Hippocampal formation (tissue), 2 donors: ENCODE measurements around the gene PLOD1.
"Not testable (repeated sequence)": the region's sequence is repeated elsewhere in the genome, so short reads cannot be mapped to it uniquely, and the experiment has no call there.

Experiments
- DNase-seq, 2 donors: peaks; one replicate each; lab custom pipeline; 2025; lab: John Stamatoyannopoulos, UW

PLOD1 gene

DNA sequence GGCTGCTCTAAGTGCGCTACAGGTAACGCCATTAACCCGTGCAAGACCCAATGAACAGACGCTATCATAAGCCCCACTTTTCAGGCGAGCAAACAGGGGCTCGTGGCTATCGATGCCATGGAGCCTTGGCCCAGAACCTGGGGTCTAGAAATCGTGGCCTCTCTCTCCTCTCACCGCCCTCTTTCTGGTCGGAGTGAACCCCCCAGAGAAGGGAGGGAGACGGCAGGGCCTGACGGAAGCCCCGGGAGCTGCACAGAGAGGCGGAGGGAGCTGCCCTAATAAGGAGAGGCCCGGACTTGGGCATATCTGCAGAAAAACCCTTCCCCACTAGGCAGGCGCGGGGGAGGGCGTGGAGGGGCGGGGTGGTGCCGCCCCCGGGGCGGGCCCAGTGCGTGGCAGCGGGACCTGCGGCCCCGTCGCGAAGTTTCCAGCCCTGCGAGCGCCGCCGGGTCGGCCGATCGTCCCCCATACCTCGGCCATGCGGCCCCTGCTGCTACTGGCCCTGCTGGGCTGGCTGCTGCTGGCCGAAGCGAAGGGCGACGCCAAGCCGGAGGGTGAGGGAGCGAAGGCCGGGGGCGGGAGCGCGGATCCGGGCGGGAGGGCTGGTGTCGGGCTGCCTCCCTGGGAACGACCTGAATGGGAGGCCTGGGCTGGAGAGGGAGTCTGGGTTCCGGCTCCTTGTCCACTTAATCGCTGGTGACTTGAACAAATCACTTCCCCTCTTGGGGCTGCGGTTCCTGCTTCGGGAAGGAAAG lies at the start of gene PLOD1:
TSS of gene PLOD1 (plus strand) at position 416 of the 755 bp plus-strand sequence. CDS start at position 479, 63 bp downstream.
- peak; percentile 71 to 79 for DNase-seq

DNA sequence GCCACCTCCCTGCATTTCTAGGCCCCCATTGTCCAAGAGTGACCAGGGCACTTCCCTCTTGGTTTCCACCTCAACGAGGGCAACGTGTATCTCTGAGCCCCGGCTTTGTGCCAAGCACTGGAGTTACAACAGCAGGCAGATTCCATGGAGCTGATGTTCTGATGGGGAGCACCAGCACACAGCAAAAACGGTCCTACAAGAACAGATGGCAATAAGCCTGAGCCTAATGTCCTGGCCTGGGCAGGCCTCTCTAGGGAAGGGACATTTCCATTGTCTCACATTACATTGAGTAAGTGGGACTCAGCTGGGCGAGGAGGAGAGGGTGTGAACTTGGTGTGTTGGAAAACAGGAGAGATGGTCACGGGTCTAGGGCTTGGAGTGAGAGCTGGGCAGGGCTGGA lies 48.6 kb upstream of the PLOD1 start:
- DNase-seq: no peak

DNA sequence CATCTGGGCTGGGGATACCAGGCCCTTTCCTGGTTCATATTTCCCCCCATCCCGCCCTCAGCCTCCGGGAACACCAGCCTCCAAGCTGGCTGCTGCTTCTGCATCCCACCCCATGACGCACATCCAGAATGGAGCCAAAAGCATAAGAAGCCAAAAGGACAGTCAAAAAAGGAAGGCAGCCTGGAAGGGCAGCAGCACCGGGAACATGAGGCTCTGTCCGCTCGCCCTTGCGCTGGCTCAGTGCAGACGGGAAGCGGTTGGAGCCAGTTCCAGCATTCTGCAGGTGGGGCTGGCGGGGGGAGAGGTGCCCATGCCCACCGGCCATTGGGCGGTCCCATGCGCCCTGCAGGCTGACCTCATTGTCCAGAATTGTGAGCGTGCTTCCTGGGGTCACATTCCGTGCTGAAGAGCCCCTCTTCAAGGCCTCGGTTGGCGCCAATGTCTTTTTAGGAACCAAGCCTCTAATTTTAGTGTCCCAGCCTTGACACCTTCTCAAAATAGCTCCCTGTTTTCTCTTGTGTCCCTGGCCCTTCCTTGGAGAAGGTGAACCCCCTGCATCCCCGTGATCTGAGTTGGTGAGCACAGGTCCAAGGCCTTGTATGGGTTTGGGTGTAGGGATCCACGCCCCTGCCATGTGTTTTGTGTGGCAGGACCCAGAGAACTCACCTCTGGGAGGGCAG lies 47.4 kb upstream of the PLOD1 start:
- DNase-seq: no peak

DNA sequence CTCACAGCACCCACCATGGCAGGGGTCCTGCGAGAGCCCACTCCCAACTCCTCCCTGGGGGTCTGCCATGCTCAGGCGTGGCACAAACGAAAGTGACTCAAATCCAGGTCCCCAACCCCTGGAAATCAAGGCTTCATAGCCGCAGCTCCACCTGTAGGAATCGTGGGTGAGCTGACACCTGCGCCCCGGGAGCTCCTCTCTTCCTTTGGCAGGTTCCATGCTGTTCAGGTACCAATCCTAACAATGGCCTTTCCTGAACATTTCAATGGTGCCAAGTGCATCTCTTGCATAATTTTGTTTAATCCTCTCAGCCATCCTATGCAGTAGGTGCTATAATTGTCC lies 46.9 kb upstream of the PLOD1 start:
- DNase-seq: no peak

DNA sequence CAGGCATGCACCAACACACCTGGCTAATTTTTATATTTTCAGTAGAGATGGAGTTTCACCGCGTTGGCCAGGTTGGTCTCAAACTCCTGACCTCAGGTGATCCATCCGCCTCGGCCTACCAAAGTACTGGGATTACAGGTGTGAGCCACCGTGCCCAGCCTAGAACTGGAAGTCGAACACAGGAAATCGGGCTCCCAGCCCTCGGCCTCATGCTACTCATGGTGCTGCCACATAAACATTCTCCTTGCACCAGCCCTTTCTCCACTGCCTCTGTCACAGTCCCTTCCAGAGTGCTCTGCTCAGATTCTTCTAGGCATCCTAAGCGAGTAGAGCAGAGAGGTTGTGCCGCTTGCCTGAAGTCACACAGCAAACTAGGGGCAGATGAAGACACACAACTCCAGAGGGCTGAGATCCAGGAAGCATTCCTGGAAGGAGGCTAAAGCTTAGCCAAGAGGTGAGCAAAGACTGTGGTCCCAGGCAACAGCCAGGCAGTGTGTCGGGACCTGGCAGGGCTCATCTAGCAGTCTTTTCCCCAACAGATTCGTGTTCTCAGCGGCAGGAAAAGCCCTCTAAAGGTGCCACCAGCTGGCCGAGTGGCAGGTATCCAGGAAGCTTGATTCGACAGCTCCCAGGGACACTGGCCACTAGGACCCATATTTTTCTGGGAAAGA lies 46.2 kb upstream of the PLOD1 start:
- no peak for DNase-seq

DNA sequence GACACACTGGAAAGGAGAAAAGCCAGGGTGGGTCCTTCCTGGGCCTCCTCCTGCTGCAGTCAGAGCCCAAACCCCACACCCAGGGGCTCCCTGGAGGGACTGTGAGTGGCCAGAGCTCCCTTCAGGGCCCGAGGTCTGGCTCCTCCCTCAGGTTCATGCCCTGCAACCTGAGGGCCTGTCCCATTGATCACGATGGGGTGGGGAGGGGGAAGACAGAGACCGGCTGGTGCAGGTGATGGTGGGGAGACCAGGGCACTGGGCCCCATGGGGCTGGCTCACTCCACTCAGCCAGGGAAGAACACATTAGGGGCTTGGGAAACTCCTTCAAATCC lies 45.7 kb upstream of the PLOD1 start:
- no peak for DNase-seq

DNA sequence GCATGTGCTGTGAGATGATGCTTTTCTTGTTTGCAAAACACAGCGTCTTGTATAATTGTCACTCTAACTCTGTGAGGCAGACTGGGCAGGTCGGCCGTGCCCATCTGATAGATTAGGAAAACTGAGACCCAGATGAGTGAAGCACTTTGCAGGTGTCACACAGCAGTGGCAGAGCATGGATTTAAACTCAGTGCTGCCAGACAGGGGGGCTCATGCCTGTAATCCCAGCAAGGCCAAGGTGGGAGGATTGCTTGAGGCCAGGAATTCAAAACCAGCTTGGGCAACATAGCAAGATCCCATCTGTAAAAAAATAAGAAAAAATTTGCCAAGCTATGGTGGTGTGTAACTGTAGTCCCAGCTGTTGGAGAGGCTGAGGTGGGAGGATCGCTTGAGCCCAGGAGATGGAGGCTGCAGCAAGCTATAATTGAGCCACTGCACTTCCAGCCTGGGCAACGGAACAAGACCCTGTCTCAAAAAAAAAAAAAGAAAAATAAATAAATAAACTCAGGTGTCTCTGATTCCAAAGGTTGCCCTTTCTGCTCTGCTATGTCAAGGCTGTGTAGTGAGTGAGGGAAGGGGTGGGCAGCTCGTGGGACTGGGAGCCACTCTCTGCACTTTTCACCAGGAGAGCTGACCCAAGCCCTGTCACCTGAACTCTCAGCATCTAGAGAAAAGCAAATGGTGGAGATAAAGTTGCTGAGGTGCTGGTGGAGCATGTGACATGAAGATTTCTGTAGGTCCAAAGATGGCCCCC lies 42.9 kb upstream of the PLOD1 start:
- no peak for DNase-seq

DNA sequence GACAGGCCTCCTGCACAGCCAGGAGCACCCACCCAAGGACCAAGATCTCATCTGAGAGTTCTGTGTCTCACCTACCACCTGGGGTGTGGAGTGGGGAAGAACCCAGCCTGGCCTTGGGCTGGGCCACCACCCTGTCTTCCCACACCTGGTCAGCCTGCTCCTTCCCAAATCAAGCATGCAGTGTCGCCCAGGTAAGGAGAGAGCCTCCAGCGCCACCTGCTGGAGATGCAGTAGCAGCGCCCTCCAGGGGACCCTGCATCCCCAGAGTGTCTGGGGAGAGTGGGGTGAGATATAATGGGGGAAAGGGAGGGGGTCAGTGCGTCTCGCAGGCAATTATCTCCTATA lies 40.6 kb upstream of the PLOD1 start:
- DNase-seq: no peak

DNA sequence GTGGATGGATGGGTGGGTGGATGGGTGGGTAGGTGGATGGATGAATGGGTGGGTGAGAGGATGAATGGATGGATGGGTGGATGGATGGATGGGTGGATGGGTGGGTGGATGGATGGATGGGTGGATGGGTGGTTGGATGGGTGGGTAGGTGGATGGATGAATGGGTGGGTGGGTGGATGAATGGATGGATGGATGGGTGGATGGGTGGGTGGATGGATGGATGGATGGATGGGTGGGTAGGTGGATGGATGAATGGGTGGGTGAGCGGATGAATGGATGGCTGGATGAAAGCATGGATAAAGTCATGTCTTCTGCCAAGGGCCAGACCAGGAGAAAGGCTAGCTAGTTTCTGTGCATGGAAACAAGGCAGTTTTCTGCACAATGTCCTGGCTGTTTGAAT lies 40.0 kb upstream of the PLOD1 start:
- not testable (repeated sequence) for DNase-seq

DNA sequence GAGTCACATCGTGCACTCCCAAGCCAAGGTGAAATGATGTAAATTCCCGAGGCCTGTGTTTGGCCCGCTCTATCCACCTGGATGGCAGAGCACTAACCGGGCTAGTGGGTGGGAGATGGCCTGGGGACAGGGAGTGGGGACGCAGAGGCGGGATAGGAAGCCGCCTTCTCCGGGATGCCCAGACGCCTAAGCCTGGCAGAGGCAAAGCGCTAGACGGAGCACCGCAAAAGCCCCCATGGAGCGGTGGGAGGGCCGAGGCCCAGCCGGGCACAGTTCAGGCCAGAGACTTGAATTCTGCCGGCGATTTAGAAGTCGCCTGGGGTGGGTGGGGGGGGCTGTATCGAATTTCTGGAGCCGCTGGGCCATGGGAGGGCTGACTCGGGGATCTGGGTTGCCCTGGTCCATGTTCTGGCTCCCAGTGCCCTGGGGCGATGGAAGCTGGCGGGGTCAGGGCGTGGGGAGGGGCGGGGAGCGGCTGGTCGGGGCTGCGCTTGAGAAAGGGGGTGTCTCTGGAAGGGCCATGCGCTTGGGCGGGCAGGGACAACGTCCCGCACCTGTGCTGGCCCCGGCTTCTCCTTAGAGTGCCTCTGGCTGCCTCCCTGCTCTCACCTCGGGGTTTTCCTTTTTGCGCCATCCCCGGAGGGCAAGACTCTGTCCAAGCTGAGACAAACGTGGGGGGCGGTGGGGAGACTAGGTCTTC lies 36.3 kb upstream of the PLOD1 start:
- no peak for DNase-seq

DNA sequence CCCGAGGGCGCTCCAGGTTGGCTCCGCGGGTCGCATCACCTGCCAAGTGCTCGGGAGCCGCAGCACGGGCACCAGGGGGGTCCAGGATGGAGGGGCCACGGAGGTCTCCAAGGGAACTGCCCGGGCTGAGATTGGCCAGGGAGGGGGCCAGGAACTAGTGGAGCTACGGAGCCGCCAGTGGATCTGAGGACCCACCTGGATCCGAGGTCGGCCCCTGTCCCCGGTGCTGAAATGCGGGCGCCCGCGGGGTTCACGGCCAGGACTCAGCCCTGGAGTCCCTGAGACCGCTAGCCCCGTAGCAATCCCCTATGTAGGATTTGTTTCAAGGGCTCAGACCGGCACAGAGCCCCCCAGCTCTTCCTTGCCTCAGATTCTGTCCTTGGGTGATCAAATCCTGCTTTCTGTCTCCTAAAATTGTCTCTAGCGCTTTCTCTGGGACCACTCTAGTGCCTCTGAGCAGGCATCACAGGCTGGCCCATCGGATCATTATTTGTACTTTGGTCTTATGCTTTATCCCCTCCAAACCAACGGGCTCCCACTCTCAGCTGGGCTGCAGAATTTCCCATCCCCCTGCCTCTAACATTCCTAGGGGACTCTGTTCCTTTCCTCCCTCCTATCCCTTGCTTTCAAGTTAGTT lies 35.6 kb upstream of the PLOD1 start:
- DNase-seq: no peak

DNA sequence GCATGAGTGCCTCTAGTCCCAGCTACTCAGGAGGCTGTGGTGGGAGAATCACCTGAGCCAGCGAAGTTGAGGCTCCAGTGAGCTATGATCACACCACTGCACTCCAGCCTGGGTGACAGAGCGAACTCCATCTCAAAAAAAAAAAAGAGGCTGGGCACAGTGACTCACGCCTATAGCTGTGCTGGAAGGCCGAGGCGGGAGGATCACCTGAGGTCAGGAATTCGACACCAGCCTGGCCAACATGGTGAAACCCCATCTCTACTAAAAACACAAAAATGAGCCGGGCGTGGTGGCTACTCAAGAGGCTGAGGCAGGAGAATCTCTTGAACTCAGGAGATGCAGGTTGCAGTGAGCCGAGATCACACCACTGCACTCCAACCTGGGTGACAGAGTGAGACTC lies 33.1 kb upstream of the PLOD1 start:
- not testable (repeated sequence) for DNase-seq

DNA sequence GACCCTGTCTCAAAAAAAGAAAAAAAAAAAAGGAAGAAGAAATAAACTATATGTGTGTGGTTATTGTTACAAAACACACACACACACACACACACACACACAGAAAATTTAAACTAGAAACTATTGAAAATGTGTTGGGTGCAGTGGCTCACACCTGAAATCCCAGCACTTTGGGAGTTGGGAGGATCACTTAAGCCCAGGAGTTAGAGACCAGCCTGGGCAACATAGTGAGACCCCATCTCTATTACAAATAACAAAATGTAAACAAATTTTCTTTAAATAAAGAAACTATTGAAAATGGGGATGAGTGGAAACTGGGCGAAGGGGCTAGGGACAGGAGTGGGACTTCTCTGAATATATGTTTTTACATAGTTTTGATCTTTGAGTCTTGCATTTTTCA lies 31.3 kb upstream of the PLOD1 start:
- no peak for DNase-seq

DNA sequence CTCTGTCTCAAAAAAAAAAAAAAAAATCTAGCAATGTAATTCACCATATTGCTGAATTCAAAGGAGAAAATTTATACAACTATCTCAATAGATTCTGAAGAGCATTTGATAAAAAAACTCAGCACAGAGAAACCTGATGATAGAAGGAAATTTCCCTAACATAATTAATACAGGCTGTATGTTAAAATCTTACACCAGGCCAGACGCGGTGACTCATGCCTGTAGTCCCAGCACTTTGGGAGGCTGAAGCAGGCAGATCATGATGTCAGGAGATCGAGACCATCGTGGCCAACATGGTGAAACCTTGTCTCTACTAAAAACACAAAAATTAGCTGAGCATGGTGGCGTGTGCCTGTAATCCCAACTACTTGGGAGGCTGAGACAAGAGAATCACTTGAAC lies 30.4 kb upstream of the PLOD1 start:
- DNase-seq: not testable (repeated sequence)

DNA sequence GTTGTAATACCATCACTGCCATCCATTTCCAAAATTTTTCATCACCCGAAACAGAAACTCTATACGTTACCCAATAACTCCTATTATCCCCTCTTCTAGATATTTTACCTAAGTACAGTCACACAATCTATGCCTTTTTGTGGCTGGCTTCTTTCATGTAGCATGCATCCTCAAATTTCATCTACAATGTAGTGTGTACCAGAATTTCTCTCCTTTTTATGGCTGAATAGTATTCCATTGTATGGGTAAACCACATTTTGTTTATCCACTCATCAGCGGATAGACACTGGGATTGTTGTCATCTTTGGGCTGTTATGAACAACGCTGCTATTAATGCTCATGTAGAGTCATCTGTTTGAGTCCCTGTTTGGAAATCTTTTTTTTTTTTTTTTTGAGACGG lies 29.5 kb upstream of the PLOD1 start:
- DNase-seq: no peak

DNA sequence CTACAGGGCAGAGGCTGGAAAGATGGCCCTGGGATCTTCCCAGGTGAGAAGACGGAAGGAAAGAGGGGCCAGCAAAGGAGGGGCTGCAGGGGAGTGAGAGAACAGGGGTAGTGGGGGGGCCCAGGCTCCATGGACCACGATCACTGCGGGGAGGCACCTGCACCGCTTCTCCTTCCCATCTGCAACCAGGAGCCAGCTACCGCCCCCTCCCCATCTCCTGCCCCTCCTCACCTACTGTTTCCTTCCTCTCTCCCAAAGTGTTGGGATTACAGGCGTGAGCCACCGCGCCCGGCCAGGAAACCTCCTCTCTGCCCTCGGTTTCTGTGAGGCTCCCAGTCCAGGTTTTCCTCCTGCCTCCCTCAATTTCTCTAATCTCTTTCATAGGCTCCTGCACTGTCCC lies 27.6 kb upstream of the PLOD1 start:
- no peak for DNase-seq

DNA sequence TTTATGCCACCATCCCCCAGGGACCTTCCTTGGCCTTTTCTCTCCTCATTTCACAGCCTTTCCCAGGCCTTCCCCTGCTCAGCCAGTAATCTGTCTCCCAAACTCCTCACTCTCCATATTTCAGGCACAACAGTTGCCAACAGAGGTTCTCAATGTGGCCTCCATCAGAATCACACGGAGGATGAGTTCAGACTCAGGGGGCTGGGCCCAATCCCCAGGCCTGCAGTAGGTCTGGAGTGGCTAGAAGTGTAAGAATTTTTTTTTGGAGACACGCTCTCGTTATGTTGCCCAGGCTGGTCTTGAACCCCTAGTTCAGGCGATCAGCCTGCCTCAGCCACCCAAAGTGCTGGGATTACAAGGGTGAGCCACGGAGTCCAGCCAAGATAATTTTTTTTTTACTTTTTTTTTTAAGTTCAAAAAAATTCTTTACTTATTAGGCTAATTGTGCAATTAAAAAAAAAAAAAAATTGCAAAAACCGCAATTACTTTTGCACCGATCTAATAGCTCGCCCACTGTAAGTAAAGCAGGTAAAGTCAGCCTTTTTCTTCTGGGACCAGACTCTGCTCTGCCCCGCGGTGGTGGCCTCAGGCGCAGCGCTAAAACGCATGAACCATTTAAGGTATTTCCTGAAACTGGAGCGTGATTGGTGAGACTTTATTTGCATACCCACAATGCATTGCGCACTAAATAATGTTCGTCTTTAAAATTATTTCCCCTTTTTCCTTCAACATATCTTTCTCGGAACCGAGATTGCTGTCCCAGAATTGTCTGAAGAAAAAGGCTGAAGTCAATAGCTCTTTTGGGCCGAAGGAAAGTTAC lies 27.0 kb upstream of the PLOD1 start:
- DNase-seq: peak; percentile 66 to 97

DNA sequence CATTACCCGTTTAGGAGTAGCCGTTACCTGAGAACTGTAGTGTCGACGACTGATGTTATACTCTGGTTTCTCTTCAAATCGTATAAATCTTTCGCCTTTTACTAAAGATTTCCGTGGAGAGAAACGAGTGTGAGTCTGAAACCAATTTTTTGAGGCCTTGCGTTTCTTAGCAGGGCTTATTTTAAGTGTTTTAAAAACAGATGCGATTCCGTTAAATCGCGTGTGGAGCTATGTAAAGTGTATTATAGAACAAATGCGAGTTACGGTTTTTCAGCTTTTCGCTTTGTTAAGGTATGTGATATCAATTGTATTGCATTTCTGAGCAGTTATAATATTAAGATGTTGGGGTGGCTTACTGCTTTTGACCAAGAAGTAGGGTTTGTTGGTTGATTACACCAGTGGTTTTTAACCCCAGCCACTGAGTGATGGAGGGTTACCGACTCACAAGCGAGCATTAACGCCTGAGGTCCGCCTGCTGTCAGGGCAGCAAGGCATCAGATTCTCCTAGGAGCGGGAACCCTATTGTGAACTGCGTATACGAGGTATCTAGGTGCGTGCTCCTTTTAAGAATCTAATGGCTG lies 26.3 kb upstream of the PLOD1 start:
- DNase-seq: peak in 1 of 2 donors; percentile 97

DNA sequence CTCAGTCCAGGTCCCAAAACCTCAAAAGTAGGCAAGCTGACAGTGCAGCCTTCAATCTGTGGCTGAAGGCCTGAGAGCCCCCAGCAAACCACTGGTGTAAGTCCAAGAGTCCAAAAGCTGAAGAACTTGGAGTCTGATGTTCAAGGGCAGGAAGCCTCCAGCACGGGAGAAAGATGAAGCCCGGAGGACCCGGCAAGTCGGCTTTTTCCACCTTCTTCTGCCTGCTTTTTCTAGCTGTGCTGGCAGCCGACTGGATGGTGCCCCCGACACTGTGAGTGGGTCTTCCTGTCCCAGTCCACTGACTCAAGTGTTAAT lies 23.6 kb upstream of the PLOD1 start:
- not testable (repeated sequence) for DNase-seq

DNA sequence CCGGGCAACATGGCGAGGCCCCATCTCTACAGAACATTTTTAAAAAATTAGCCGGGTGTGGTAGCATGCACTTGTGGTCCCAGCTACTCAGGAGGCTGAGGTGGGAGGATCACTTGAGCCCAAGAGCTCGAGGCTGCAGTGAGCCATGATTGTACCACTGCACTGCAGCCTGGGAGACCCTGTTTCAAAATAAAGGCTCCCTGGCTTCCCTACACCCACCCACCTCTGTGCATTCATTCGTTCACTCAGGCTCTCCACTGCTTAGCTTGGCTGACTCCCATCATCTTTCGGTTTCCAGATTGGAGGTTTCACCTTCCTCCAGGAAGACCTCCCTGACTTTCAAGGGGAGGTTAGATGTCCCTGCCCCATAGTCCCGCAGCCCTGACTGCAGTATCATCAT lies 22.5 kb upstream of the PLOD1 start:
- no peak for DNase-seq
